Right atrium auricular region (tissue), 2 donors: ENCODE measurements around the gene EIF3J. TPM values are rescaled to one million over a fixed set of nuclear protein-coding genes. Genes with fewer than 3 reads are reported as not detected.

Experiments used
- DNase-seq: peaks from one replicate; pipeline ENCODE4 v3.0.0-alpha.2; 2019; ENCODE audit warnings: low spot score
- H3K27ac ChIP-seq, 2 donors: fragments of 200-600 bp; sonication (generic); 1 replicate in 1 of 2; 2 replicates in 1 of 2; pipeline ENCODE4 v1.5.1; 2016 to 2019
- H3K27me3 ChIP-seq, 2 donors: fragments of 200-600 bp; sonication (generic); one replicate each; pipeline versions ENCODE4 v1.5.1 to v1.6.0; 2017 to 2019
- H3K36me3 ChIP-seq: fragments of 200-600 bp; sonication (generic); one replicate; pipeline ENCODE4 v1.5.1; 2016
- H3K4me1 ChIP-seq, 2 donors: fragments of 200-600 bp; sonication (generic); one replicate each; pipeline versions ENCODE4 v1.5.1 to v1.6.0; 2017 to 2019
- H3K4me3 ChIP-seq, 2 donors: fragments of 200-600 bp; sonication (generic); 1 replicate in 1 of 2; 2 replicates in 1 of 2; pipeline ENCODE4 v1.5.1; 2017 to 2019; ENCODE audit warnings: mild to moderate bottlenecking in 1 of 2, moderate library complexity in 1 of 2
- H3K9me3 ChIP-seq, 2 donors: fragments of 200-600 bp; sonication (generic); one replicate each; pipeline ENCODE4 v1.5.1; 2019
- CTCF ChIP-seq, 2 donors: fragments of 200-600 bp; sonication (generic); IDR thresholded peaks; one replicate each; pipeline ENCODE4 v1.5.1; 2019; ENCODE audit warnings: antibody characterized with exemption in 2 of 2
- total RNA-seq, 2 donors: library from RNA; depleted of rRNA; stranded (reverse); fragments of >200 nt; gene quantifications; one replicate each; pipeline ENCODE4 v1.1.0, GENCODE V29; 2016

Gene EIF3J
- total RNA-seq = 10 to 100 TPM; 27.2 to 34.5 TPM

- H3K4me1 ChIP-seq = peaks cover 0 to 47% of the 10 kb centered on the region in 2 donors
- no peak for TF ChIP-seq CTCF (IDR thresholded peaks at IDR 0.05)
- H3K9me3 ChIP-seq = no peaks in the 10 kb centered on the region
Observed at GRCh38 chr15:44536962-44537734, at the start of gene EIF3J. Gene EIF3J (plus strand): TSS chr15:44537147. CDS start chr15:44537195, 48 bp downstream.

GRCh38 chr15:44489464-44489863, 47.5 kb upstream of the EIF3J start:
- no peak overlapping the region for H3K4me3 ChIP-seq
- peaks cover 45% of the 10 kb centered on the region for H3K36me3 ChIP-seq
- no peaks in the 10 kb centered on the region for H3K9me3 ChIP-seq
- TF ChIP-seq CTCF (IDR thresholded peaks at IDR 0.05) = no peak
- no peak overlapping the region for H3K27ac ChIP-seq
- H3K4me1 ChIP-seq = no peaks in the 10 kb centered on the region
- H3K27me3 ChIP-seq = no peaks in the 10 kb centered on the region
- DNase-seq = no peak

More at GRCh38 chr15:44536962-44537734, at the start of gene EIF3J:
- no peaks in the 10 kb centered on the region for H3K36me3 ChIP-seq
- peak within 1 kb of the TSS; percentile 97 to 99 for H3K27ac ChIP-seq
- no peaks in the 10 kb centered on the region for H3K27me3 ChIP-seq
- DNase-seq = peak; percentile 94
- H3K4me3 ChIP-seq = peak within 1 kb of the TSS; percentile 93 to 99

- Histone ChIP-seq H3K9me3 (no peaks in the 10 kb centered on the region), H3K27me3 (no peaks in the 10 kb centered on the region), H3K27ac (no peak overlapping the region), H3K36me3 (peaks cover 52% of the 10 kb centered on the region), H3K4me3 (no peak overlapping the region), H3K4me1 (no peaks in the 10 kb centered on the region)
- no peak for DNase-seq
- no peak for TF ChIP-seq CTCF (IDR thresholded peaks at IDR 0.05)
Observed at GRCh38 chr15:44490622-44491021, 46.3 kb upstream of the EIF3J start.

GRCh38 chr15:44492040-44492439, 44.9 kb upstream of the EIF3J start:
- no peaks in the 10 kb centered on the region for H3K4me1 ChIP-seq

GRCh38 chr15:44492672-44493071, 44.3 kb upstream of the EIF3J start:
- H3K9me3 ChIP-seq = no peaks in the 10 kb centered on the region
- H3K4me3 ChIP-seq = no peak overlapping the region
- H3K4me1 ChIP-seq = no peaks in the 10 kb centered on the region
- no peaks in the 10 kb centered on the region for H3K27me3 ChIP-seq
- peaks cover 53% of the 10 kb centered on the region for H3K36me3 ChIP-seq
- no peak for DNase-seq
- H3K27ac ChIP-seq = no peak overlapping the region
- TF ChIP-seq CTCF (IDR thresholded peaks at IDR 0.05) = no peak

More at GRCh38 chr15:44492040-44492439, 44.9 kb upstream of the EIF3J start:
- no peak overlapping the region for H3K27ac ChIP-seq
- peaks cover 53% of the 10 kb centered on the region for H3K36me3 ChIP-seq
- no peak overlapping the region for H3K4me3 ChIP-seq
- no peaks in the 10 kb centered on the region for H3K27me3 ChIP-seq
- no peak for TF ChIP-seq CTCF (IDR thresholded peaks at IDR 0.05)
- no peak for DNase-seq
- no peaks in the 10 kb centered on the region for H3K9me3 ChIP-seq
